ENCODE results near the gene FYB2.

Gene FYB2

GRCh38 chr1:56834137-56834900 lies 15.1 kb upstream of the FYB2 start:
- no peak for DNase-seq (ENCODE audit: low read depth)

DNA sequence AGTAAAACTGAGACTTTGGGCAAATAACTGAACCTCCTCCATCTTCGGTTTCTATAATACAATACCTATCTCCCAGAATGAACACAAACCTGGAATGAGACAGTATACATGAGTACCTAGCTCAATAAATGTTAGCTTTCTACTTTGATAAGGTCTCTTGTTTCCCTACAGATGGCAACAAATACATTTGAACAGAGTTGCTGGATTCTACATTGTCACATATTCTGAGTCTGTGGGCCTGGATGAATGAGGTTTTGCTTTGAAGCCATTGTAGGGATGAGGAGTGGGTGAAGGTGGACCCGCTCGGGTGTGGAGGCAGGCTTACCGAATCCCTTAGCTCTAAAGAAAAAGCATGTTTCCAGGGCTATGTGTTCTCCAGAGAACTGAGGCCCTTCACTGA lies 13.9 kb upstream of the FYB2 start:
- no peak for DNase-seq (ENCODE audit: low read depth)

- DNase-seq (ENCODE audit: low read depth): peak; percentile 82
Observed at GRCh38 chr1:56831871-56832693, 12.9 kb upstream of the FYB2 start.

GRCh38 chr1:56830052-56830451 lies 10.8 kb upstream of the FYB2 start:
- no peak for DNase-seq (ENCODE audit: low read depth)

DNA sequence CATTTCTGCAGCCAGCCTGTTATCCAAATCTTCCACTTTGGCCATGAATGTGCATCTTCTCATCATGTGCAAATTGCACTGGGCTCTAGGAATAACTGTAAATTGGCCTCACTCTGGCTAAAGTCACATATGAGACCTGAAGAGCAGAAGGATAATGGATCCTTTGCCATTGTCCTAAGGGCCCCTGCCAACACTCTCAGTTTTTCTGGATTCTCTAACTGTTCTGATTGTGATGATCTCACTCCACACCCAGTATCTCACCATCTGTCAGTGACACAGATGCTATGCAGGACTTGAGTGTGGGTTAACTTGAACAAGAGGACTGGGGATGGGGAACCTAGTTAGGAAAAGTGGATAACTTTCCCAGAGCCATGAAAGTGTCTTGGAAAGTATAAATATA lies 8.5 kb upstream of the FYB2 start:
- no peak for DNase-seq (ENCODE audit: low read depth)

DNA sequence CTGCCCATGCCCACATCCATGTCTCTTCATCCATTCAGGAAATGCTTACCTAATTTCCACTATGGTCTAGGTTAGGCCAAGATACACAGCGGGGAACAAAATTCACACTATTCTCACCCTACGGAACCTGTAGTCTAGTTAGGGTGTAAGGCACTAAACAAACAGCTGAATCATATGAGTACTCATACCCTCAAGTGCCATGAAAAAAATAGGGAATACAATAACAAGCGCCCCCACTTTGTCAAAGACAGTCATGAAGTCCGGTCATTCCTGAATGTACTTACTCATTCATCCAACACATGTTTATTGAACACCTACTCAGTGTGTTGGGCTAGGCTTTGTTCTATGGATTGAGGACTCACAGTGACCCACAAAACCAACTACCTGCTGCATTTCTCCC lies 6.2 kb upstream of the FYB2 start:
- no peak for DNase-seq (ENCODE audit: low read depth)

DNA sequence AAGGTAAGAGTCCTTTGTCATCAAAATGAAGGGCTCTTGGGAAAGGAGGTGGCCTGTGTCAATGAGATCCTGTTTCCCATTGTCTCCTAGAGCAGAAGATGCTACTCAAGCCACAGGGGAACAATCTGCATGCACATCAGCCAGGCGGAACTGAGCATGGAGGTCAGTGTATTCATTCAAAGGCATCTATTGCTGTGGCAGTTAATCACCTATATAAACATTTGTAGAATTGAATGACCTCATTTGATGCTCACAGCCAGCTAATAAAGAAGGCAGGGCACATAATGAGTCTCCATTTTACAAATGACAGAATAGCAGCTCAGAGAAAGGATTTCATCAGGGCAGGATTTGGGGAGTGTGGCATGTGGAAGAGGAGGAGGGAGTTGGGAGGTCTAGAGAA lies 5.7 kb upstream of the FYB2 start:
- DNase-seq (ENCODE audit: low read depth): no peak

- DNase-seq (ENCODE audit: low read depth): no peak
Observed at GRCh38 chr1:56824271-56824670, 5.1 kb upstream of the FYB2 start.

DNA sequence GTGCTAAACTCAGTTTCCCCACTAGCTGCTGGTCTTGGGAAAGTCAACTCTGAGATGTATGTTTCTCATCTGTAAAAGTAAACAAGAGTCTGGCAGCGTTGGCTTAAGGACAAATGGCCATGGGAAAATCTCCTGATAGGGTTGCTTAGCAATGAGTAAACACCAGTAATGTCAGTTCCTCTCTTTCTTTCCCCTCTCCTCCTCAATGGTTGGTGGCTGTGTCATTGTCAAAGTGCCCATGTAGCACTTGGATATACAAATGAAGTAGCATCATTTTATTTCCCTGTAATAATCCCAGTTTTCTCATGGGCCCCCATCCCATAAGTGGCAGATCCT lies 2.2 kb upstream of the FYB2 start:
- DNase-seq (ENCODE audit: low read depth): no peak

- DNase-seq (ENCODE audit: low read depth): peak; percentile 62
Observed at GRCh38 chr1:56820755-56821461, 1.7 kb upstream of the FYB2 start.

- DNase-seq (ENCODE audit: low read depth): no peak
Observed at GRCh38 chr1:56817716-56818463, 1.3 kb downstream of the FYB2 start.

- DNase-seq (ENCODE audit: low read depth): no peak
Observed at GRCh38 chr1:56816909-56817308, 2.3 kb downstream of the FYB2 start.

- DNase-seq (ENCODE audit: low read depth): no peak
Observed at GRCh38 chr1:56816264-56816663, 2.9 kb downstream of the FYB2 start.

- no peak for DNase-seq (ENCODE audit: low read depth)
Observed at GRCh38 chr1:56814205-56814604, 5.0 kb downstream of the FYB2 start.

GRCh38 chr1:56811331-56811730 lies 7.9 kb downstream of the FYB2 start:
- no peak for DNase-seq (ENCODE audit: low read depth)

DNA sequence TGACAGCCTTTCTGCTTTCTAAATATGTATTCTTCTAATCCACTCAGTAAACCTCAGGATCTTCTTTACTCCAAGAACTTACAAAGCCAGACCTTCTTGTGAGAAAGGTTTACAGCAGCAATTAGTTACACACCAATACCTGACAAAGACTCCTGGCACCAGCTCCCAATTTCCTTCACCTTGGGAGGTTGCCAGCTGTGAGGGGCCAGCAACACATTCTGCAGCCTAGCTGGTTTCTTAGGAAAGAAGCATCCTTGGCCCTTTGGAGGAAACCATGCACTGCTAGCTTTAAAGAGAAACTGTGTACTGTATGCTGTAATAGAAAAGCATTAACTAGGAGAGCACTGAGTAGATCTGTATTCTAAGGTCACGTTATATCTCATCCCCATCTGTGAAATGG lies 10.8 kb downstream of the FYB2 start:
- no peak for DNase-seq (ENCODE audit: low read depth)

GRCh38 chr1:56806804-56807203 lies 12.4 kb downstream of the FYB2 start:
- DNase-seq (ENCODE audit: low read depth): no peak

GRCh38 chr1:56803561-56804156 lies 15.5 kb downstream of the FYB2 start:
- no peak for DNase-seq (ENCODE audit: low read depth)

DNA sequence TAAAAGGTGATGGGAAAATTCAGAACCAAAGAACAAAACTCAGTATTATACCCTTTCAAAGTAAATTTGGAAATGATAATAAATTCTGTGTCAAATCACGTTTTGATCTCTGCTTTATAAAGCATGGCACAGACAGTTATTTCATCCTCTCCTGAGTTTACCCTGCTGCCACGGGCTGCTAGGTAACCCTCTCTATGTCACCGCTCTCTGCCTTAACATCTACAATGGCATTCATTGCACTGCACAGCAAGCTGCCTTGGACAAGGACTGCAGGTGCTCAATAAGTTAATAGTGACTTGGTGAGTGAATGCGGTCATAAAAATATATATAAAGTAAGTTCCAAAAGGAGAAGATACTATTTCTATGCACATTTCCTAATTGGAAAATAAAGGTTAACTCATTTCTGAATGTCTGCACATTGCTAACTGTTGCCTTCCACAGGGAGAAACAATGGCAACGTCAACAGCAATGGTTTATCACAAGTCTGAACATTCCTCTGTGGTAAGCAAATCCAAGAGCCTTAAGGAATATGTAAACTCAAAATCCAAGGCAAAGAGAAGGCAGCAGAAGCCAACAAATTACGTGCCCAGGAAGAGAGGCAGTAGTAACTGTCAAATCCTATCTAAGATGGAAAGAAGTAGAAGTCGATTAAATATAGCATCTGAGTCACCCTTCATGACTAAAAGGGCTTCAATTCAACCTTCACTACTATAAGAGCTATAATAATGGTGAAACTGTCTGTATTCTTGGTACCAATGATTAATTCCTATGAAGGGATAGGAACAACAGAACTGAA lies 19.4 kb downstream of the FYB2 start:
- DNase-seq (ENCODE audit: low read depth): no peak

DNA sequence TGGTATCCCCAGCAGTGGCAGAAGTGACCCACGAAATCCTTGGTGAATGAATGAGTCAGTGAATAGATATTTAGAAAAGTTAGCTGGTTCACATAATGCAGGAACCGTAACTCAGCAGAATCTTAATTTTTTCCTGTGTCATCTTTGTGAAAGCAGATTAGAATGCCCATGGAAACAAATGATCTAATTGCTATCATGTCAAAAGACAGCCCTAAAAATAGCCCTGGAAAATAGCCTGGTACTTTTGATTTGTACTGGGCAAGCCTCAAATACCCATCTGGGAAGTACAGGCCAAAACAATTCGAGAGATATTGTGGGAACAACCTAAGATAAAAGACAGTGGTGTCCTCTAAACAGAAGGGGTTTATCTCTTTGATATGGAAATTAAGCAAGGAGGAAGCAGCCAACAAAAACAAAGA lies 21.1 kb downstream of the FYB2 start:
- no peak for DNase-seq (ENCODE audit: low read depth)

DNA sequence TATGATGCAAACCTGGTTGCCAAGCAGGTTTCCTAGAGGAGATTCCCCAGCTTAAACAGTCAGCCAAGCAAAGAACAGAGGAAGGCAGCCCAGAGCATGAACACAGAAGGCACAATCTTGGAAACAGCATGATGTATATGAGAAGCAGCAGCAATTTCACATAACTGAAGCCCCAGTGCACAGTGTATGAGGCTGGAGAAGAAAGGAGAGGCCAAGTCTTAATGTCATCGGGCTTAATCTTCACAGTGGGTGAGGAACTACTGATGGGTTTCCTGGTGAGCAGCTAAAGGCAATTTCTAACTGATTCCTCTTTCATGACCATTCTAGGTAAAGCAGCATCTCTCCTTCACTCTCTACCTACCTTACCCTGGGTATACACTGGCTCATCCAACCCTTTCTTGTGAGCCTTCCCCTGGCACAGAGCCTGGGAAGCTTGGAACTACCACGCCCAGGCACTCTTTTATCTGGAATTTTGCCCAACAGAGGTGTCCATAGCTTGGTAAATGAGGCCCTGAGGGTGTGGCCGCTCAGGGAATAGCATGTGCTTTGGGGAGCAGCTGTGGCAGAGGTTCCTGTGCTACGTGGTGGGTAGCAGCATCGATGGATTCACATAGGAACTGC lies 22.0 kb downstream of the FYB2 start:
- no peak for DNase-seq (ENCODE audit: low read depth)
